Articular chondrocyte of knee joint (primary cell): ENCODE measurements around the gene UACA. TPM values are rescaled to one million over a fixed set of nuclear protein-coding genes. Genes with fewer than 3 reads are reported as not detected.

Experiments
- total RNA-seq: library from RNA; depleted of rRNA; stranded (reverse); fragments of >200 nt; gene quantifications from 2 replicates; pipeline ENCODE4 v1.2.3, GENCODE V29; 2012

Gene UACA, protein sequence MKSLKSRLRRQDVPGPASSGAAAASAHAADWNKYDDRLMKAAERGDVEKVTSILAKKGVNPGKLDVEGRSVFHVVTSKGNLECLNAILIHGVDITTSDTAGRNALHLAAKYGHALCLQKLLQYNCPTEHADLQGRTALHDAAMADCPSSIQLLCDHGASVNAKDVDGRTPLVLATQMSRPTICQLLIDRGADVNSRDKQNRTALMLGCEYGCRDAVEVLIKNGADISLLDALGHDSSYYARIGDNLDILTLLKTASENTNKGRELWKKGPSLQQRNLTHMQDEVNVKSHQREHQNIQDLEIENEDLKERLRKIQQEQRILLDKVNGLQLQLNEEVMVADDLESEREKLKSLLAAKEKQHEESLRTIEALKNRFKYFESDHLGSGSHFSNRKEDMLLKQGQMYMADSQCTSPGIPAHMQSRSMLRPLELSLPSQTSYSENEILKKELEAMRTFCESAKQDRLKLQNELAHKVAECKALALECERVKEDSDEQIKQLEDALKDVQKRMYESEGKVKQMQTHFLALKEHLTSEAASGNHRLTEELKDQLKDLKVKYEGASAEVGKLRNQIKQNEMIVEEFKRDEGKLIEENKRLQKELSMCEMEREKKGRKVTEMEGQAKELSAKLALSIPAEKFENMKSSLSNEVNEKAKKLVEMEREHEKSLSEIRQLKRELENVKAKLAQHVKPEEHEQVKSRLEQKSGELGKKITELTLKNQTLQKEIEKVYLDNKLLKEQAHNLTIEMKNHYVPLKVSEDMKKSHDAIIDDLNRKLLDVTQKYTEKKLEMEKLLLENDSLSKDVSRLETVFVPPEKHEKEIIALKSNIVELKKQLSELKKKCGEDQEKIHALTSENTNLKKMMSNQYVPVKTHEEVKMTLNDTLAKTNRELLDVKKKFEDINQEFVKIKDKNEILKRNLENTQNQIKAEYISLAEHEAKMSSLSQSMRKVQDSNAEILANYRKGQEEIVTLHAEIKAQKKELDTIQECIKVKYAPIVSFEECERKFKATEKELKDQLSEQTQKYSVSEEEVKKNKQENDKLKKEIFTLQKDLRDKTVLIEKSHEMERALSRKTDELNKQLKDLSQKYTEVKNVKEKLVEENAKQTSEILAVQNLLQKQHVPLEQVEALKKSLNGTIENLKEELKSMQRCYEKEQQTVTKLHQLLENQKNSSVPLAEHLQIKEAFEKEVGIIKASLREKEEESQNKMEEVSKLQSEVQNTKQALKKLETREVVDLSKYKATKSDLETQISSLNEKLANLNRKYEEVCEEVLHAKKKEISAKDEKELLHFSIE (N-terminal part only)
- 112 and 121 TPM in 2 replicates for total RNA-seq

DNA sequence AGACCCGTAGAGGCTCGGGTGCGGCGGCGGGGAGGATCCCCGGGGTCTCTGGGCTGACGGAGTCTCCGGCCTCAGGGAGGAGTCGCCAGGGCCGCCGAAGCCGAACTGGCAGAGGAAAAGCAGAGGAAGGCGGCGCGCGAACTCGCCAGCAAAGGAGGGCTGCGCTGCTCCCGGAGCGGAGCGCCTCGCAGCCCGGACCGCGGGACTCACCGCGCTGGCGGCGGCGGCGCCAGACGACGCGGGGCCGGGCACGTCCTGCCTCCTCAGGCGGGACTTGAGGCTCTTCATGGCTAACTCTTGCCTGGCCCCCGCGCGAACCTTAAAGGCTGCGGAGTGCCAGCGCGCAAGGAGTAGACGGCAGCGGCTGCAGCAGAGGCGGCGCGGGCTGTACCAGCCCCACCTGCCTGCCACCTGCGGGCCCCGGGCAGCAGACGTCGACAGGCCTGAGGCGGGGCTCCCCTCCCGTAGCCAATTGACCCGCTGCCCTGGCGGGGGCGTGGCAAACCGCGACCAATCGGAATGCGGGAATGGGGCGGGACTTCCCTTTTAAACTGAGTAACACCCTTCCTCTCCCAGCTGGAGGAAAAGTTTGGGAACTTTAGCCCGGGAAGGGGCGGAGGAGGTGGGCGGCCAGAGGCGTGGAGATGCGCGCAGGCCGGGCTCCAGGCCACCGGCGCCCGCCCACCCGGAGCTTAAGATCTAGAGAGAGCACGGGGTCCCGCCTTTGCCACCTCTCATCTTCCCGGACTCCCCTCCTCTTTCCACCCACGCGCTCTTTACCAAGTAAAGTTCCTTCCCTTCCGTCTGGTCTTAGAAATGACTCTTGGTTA lies at the start of gene UACA:
TSS of gene UACA (minus strand) at position 439 of the 830 bp plus-strand sequence. CDS start at position 288, 151 bp downstream.

Other genes with a start within 250 kb of the UACA start
- gene LARP6, start 90.6 kb upstream of the UACA start, total RNA-seq: 56.9 and 72.1 TPM in 2 replicates
- 2.4 and 2.7 TPM in 2 replicates for gene THAP10, start 128.9 kb upstream of the UACA start, total RNA-seq
- 20.3 and 22.2 TPM in 2 replicates for gene LRRC49, start 129.3 kb upstream of the UACA start, total RNA-seq